Esophagus muscularis mucosa (tissue), 4 donors: ENCODE data around the gene GTF3C4. TPM values are rescaled to one million over a fixed set of nuclear protein-coding genes. Genes with fewer than 3 reads are reported as not detected.

ENCODE experiments used
- DNase-seq: peaks from one replicate; pipeline ENCODE4 v3.0.0-alpha.2; 2017; ENCODE audit errors: extremely low spot score
- H3K27ac ChIP-seq, 4 donors: fragments of 200-600 bp; sonication (generic); replicated peaks in 1 of 4; 1 replicate in 3 of 4; 2 replicates in 1 of 4; pipeline ENCODE4 v1.5.1; 2016 to 2019; ENCODE audit warnings: mild to moderate bottlenecking in 1 of 4
- H3K27me3 ChIP-seq, 4 donors: fragments of 200-600 bp; sonication (generic); one replicate each; pipeline versions ENCODE4 v1.5.1 to v1.6.0; 2016 to 2019
- H3K36me3 ChIP-seq, 4 donors: fragments of 200-600 bp; sonication (generic); one replicate each; pipeline ENCODE4 v1.5.1; 2016 to 2019
- H3K4me1 ChIP-seq, 4 donors: fragments of 200-600 bp; sonication (generic); one replicate each; pipeline ENCODE4 v1.5.1; 2016 to 2019
- H3K4me3 ChIP-seq, 4 donors: fragments of 200-600 bp; sonication (generic); 1 replicate in 2 of 4; 2 replicates in 2 of 4; pipeline ENCODE4 v1.5.1; 2016 to 2019; ENCODE audit warnings: mild to moderate bottlenecking in 4 of 4, moderate library complexity in 1 of 4
- H3K9me3 ChIP-seq, 4 donors: fragments of 200-600 bp; sonication (generic); 1 replicate in 3 of 4; 2 replicates in 1 of 4; pipeline ENCODE4 v1.5.1; 2016 to 2019
- EP300 ChIP-seq: sonication (generic); formaldehyde crosslinking; IDR thresholded peaks from one replicate; pipeline ENCODE4 v1.6.1; 2017; ENCODE audit warnings: antibody characterized with exemption
- POLR2A ChIP-seq: fragments of 450-650 bp; IDR thresholded peaks from one replicate; pipeline ENCODE4 v1.6.1; 2017; ENCODE audit warnings: antibody characterized with exemption, moderate library complexity, mild to moderate bottlenecking, low read depth
- POLR2AphosphoS5 ChIP-seq, 2 donors: sonication (generic); formaldehyde crosslinking; IDR thresholded peaks; one replicate each; pipeline ENCODE4 v1.6.1; 2017; ENCODE audit warnings: antibody characterized with exemption in 2 of 2
- WGBS: methylation state at CpG from one replicate; pipeline ENCODE4 v1.1.5; 2018; 5-methylcytosine and 5-hydroxymethylcytosine counted together
- intact Hi-C: fragments of 100-400 bp; cut with DNase I; formaldehyde crosslinking; loops from one replicate; pipeline ENCODE4 v1.15.1; 2023
- total RNA-seq, 4 donors: library from RNA; depleted of rRNA; stranded (reverse); fragments of >200 nt; gene quantifications; one replicate each; pipeline versions ENCODE4 v1.1.0 to v1.2.1, GENCODE V29; 2016
- TF ChIP-seq, protein P1 (sequence below), 3 experiments: fragments of 200-600 bp in 2 of 3; fragments of 450-650 bp in 1 of 3; sonication (generic) in 2 of 3; IDR thresholded peaks; one replicate each; pipeline ENCODE4 v1.5.1; 2017 to 2019; ENCODE audit warnings: antibody characterized with exemption in 3 of 3, mild to moderate bottlenecking in 2 of 3, moderate library complexity in 1 of 3

Gene GTF3C4
- total RNA-seq, 4 donors from 2014 or later = 10.4 to 15.3 (median 12.3) TPM

DNA sequence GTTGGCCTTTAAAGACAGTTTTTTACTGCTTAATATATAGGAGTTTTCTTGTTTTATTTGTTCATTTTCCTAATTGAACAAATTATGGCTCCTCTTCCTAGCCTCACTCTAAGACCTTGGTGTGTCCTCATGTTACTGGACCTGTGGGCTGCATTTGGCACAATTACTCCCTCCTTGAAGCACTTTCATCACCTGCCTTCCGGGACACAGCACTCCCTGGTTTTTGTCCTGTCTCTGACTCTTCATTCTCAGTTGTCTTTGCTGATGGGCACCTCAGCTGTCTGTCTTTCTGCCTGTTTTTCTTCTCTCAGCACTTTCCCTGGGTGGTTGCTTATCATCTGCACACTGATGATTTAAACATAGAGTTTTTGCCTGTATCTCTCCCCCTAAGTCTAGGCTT is 13.6 kb downstream of the GTF3C4 start:
- peaks cover 48 to 78% (median 69%) of the 10 kb centered on the region in 4 donors for H3K36me3 ChIP-seq
- no peak overlapping the region for H3K4me3 ChIP-seq
- no peak for DNase-seq
- TF ChIP-seq POLR2AphosphoS5 (IDR thresholded peaks at IDR 0.05) = no peak
- TF ChIP-seq POLR2A = no peak
- TF ChIP-seq EP300 = no peak
- TF ChIP-seq, protein P1, sequence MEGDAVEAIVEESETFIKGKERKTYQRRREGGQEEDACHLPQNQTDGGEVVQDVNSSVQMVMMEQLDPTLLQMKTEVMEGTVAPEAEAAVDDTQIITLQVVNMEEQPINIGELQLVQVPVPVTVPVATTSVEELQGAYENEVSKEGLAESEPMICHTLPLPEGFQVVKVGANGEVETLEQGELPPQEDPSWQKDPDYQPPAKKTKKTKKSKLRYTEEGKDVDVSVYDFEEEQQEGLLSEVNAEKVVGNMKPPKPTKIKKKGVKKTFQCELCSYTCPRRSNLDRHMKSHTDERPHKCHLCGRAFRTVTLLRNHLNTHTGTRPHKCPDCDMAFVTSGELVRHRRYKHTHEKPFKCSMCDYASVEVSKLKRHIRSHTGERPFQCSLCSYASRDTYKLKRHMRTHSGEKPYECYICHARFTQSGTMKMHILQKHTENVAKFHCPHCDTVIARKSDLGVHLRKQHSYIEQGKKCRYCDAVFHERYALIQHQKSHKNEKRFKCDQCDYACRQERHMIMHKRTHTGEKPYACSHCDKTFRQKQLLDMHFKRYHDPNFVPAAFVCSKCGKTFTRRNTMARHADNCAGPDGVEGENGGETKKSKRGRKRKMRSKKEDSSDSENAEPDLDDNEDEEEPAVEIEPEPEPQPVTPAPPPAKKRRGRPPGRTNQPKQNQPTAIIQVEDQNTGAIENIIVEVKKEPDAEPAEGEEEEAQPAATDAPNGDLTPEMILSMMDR (IDR thresholded peaks at IDR 0.05) = no peak
- no peak overlapping the region for H3K27ac ChIP-seq
- H3K27me3 ChIP-seq = no peaks in the 10 kb centered on the region
- no peaks in the 10 kb centered on the region for H3K9me3 ChIP-seq
- H3K4me1 ChIP-seq = no peaks in the 10 kb centered on the region
- intact Hi-C loops = no loop called here
- 96% methylated on average over 1 of the region's 1 CpG for WGBS

DNA sequence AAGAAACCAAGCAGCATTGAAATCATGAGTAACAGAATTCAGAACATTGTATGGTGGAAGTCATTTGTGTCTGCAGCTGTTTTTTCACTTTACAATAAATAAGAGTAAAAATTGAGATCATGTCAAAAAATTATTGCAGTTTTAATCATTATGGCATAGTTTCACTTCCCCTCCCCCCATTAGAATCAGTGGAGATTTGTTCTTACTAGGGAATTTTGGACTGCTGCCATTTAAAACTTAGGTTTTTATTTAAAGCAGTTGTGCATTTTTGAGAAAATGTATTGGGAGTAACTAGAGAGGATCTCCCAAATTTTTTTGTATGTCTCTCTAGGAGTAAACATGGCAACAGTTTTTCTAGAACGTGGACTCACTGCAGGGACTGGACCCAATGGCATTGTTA is 20.4 kb downstream of the GTF3C4 start:
- Histone ChIP-seq H3K4me1 (no peaks in the 10 kb centered on the region), H3K36me3 (peaks cover 35 to 70% (median 46%) of the 10 kb centered on the region in 4 donors), H3K4me3 (no peak overlapping the region), H3K9me3 (no peaks in the 10 kb centered on the region), H3K27me3 (no peaks in the 10 kb centered on the region), H3K27ac (no peak overlapping the region)
- TF ChIP-seq, protein P1 (IDR thresholded peaks at IDR 0.05) = no peak
- no peak for TF ChIP-seq EP300
- TF ChIP-seq POLR2A = no peak
- TF ChIP-seq POLR2AphosphoS5 (IDR thresholded peaks at IDR 0.05) = no peak
- 71% methylated on average over 1 of the region's 1 CpG for WGBS
- no peak for DNase-seq
- intact Hi-C loops = no loop called here

DNA sequence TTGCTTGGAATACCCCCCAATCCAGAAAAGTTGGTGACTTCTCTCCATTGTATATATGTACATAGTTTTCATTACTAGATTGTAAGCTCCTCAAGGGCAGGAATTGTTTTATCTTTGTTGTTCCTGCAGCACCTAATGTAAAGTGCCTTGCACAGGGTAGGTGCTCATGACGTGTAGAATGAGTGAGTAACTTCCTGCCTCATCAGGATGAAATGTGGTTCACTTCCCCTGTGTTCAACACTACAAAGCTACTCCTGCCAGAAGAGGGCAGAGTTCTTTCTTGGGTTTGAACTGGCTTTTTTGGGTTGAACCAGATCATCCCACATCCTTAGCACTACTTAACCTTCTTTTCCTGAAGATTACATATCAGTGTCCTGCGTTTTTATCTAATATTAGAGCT is 23.9 kb downstream of the GTF3C4 start:
- Histone ChIP-seq H3K4me3 (no peak overlapping the region), H3K9me3 (peaks cover 0 to 22% (median 8%) of the 10 kb centered on the region in 4 donors), H3K36me3 (peaks cover 11 to 35% (median 18%) of the 10 kb centered on the region in 4 donors), H3K4me1 (no peaks in the 10 kb centered on the region), H3K27me3 (no peaks in the 10 kb centered on the region), H3K27ac (no peak overlapping the region)
- DNase-seq = no peak
- no peak for TF ChIP-seq POLR2AphosphoS5 (IDR thresholded peaks at IDR 0.05)
- 41% methylated on average over 2 of the region's 2 CpGs for WGBS
- intact Hi-C loops = no loop called here

DNA sequence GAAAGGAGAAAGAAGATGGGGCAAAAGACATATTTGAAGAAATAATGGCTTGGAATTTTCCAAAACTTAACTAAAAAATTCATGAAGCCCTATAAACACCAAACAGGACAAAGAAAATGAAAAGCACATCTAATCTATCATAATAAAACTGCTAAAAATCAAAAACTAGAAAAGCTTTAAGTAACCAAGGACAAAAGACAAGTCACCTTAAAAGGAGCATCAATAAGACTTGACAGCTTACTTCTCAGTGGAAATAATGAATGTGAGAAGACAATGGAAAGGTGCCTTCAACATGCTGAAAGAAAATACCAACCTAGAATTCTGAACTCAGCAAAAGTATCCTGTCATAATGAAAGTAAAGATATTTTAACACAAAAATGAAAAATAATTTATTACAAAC is 27.0 kb downstream of the GTF3C4 start:
- intact Hi-C loops = no loop called here
- Histone ChIP-seq H3K4me1 (peaks cover 0 to 6% (median 3%) of the 10 kb centered on the region in 4 donors), H3K27me3 (no peaks in the 10 kb centered on the region), H3K27ac (no peak overlapping the region), H3K4me3 (no peak overlapping the region), H3K36me3 (peaks cover 0 to 4% (median 0%) of the 10 kb centered on the region in 4 donors), H3K9me3 (peaks cover 0 to 22% (median 8%) of the 10 kb centered on the region in 4 donors)
- TF ChIP-seq EP300 (no peak), POLR2AphosphoS5 (IDR thresholded peaks at IDR 0.05) (no peak), POLR2A (no peak)
- TF ChIP-seq, protein P1 (IDR thresholded peaks at IDR 0.05) = no peak
- DNase-seq = no peak

DNA sequence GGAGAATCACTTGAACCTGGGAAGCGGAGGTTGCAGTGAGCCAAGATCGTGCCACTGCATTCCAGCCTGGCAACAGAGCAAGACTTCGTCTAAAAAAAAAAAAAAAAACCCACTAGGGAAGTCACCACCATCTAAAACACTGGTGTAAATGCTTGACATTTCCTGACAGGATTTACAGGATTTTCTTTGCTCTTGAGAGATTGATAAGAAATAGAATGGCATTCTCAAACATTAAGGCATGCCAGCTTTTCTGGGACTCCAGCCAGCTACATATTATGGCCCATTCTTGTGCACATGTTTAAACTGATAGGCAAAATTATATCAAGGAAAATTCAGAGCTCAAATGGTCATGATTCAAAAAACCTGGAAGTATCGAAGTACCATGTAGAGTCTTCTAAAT is 28.7 kb downstream of the GTF3C4 start:
- H3K27ac ChIP-seq = no peak overlapping the region
- TF ChIP-seq POLR2AphosphoS5 (IDR thresholded peaks at IDR 0.05) = no peak
- TF ChIP-seq EP300 = no peak
- no peak for TF ChIP-seq POLR2A
- TF ChIP-seq, protein P1 (IDR thresholded peaks at IDR 0.05) = no peak
- H3K4me3 ChIP-seq = no peak overlapping the region
- intact Hi-C loops = no loop called here
- 38% methylated on average over 4 of the region's 4 CpGs for WGBS
- no peaks in the 10 kb centered on the region for H3K36me3 ChIP-seq
- no peak for DNase-seq
- H3K9me3 ChIP-seq = peaks cover 0 to 22% (median 8%) of the 10 kb centered on the region in 4 donors
- peaks cover 0 to 6% (median 5%) of the 10 kb centered on the region in 4 donors for H3K4me1 ChIP-seq
- H3K27me3 ChIP-seq = no peaks in the 10 kb centered on the region
